Superior temporal gyrus (tissue), 1 donor: ENCODE measurements around the gene ECSCR.
"Not testable (repeated sequence)": the region's sequence is repeated elsewhere in the genome, so short reads cannot be mapped to it uniquely, and the experiment has no call there.

Source experiments
- DNase-seq: peaks from one replicate; pipeline ENCODE4 v3.0.0-alpha.2; 2016; ENCODE audit errors: extremely low spot score

The ECSCR gene

GRCh38 chr5:139462586-139463276, at the start of gene ECSCR:
ECSCR (minus strand) TSS chr5:139462743; CDS start chr5:139462670, 73 bp downstream.
- no peak for DNase-seq

GRCh38 chr5:139504722-139505121, 42.2 kb upstream of the ECSCR start:
- not testable (repeated sequence) for DNase-seq

- not testable (repeated sequence) for DNase-seq
These were observed 41.3 kb upstream of the ECSCR start for GRCh38 chr5:139503879-139504278.

- not testable (repeated sequence) for DNase-seq
These were observed 40.7 kb upstream of the ECSCR start for GRCh38 chr5:139503036-139503817.

GRCh38 chr5:139501381-139501780, 38.8 kb upstream of the ECSCR start:
- DNase-seq, result no peak

- no peak for DNase-seq
These were observed 33.3 kb upstream of the ECSCR start for GRCh38 chr5:139495638-139496435.

GRCh38 chr5:139494832-139495231, 32.3 kb upstream of the ECSCR start:
- no peak for DNase-seq

- no peak for DNase-seq
These were observed 31.7 kb upstream of the ECSCR start for GRCh38 chr5:139494256-139494655.

- DNase-seq, result no peak
These were observed 30.2 kb upstream of the ECSCR start for GRCh38 chr5:139492700-139493192.

GRCh38 chr5:139488260-139488659, 25.7 kb upstream of the ECSCR start:
- DNase-seq, result no peak

GRCh38 chr5:139486201-139486600, 23.7 kb upstream of the ECSCR start:
- DNase-seq, result no peak

GRCh38 chr5:139482890-139483208, 20.3 kb upstream of the ECSCR start:
- not testable (repeated sequence) for DNase-seq

- DNase-seq, result no peak
These were observed 19.7 kb upstream of the ECSCR start, which contains the start of gene STING1 for GRCh38 chr5:139482050-139482889. STING1 (minus strand) TSS chr5:139482758; CDS start chr5:139481704, 1,054 bp downstream.

- no peak for DNase-seq
These were observed 19.1 kb upstream of the ECSCR start for GRCh38 chr5:139481580-139482049.

- no peak for DNase-seq
These were observed 18.6 kb upstream of the ECSCR start for GRCh38 chr5:139481122-139481533.

GRCh38 chr5:139479729-139480128, 17.2 kb upstream of the ECSCR start:
- not testable (repeated sequence) for DNase-seq

GRCh38 chr5:139478657-139479423, 16.3 kb upstream of the ECSCR start:
- DNase-seq, result not testable (repeated sequence)

- DNase-seq, result no peak
These were observed 13.5 kb upstream of the ECSCR start for GRCh38 chr5:139475865-139476617.
